GM12878 (cell line): ENCODE data around the gene MMP15. TPM values are rescaled to one million over a fixed set of nuclear protein-coding genes. Genes with fewer than 3 reads are reported as not detected.

Source experiments
- ATAC-seq: fragments of 200-7000 bp; cut with Tn5 transposase; 3 replicates; pipeline ENCODE4 v1.9.1; 2020; ENCODE audit warnings: mild to moderate bottlenecking, moderate library complexity
- BruUV-seq: library from RNA; stranded (reverse); fragments of 400-500 nt; replicated peaks from 2 replicates; lab custom pipeline; 2021; lab: Mats Ljungman, UMichigan
- CTCF ChIA-PET: fragments of 300-600 bp; sonication (Branson Sonifier 250); formaldehyde crosslinking; extraction: SDS; loops from one replicate; lab custom pipeline; 2021; ENCODE audit warnings: inconsistent platforms; lab: Yijun Ruan, JAX
- POLR2A ChIA-PET: fragments of 350-600 bp; formaldehyde crosslinking; extraction: SDS; loops from one replicate; lab custom pipeline; 2021; ENCODE audit warnings: inconsistent platforms; lab: Charles Lee
- RAD21 ChIA-PET: fragments of 300-600 bp; sonication (Branson Sonifier 250); formaldehyde crosslinking; loops from one replicate; lab custom pipeline; 2023; ENCODE audit warnings: antibody characterized with exemption; ENCODE audit not compliant: unreplicated experiment; lab: Charles Lee
- SMC1A ChIA-PET: fragments of 300-600 bp; sonication (Branson Sonifier 250); formaldehyde crosslinking; loops from one replicate; lab custom pipeline; 2023; ENCODE audit not compliant: unreplicated experiment, uncharacterized antibody; lab: Charles Lee
- DNase-seq: peaks from one replicate; pipeline ENCODE4 v3.0.0-alpha.2; 2011; ENCODE audit warnings: low read depth, low spot score
- FAIRE-seq: peaks from 3 replicates; lab custom pipeline; 2011; peaks lifted over from hg19 to GRCh38; lab: Jason Lieb, UNC
- H2AFZ ChIP-seq: 2 replicates; pipeline ENCODE4 v1.6.0; 2011; ENCODE audit warnings: low read depth, low read length, control low read depth; ENCODE audit not compliant: control insufficient read depth
- H3K27ac ChIP-seq: 2 replicates; pipeline ENCODE4 v1.5.1; 2011; ENCODE audit warnings: control low read depth; ENCODE audit not compliant: control insufficient read depth, insufficient read depth
- H3K27me3 ChIP-seq, 2 experiments: replicated peaks in 1 of 2; 2 replicates each; pipeline versions ENCODE4 v1.6.0 to v1.6.1; 2011; ENCODE audit warnings: low read length in 1 of 2; ENCODE audit not compliant: control insufficient read depth in 2 of 2, insufficient read depth in 2 of 2
- H3K36me3 ChIP-seq, 2 experiments: 2 replicates each; pipeline ENCODE4 v1.5.1; 2011; ENCODE audit warnings: low read length in 1 of 2; ENCODE audit not compliant: control insufficient read depth in 2 of 2, insufficient read depth in 2 of 2
- H3K4me1 ChIP-seq: 2 replicates; pipeline ENCODE4 v1.6.1; 2011; ENCODE audit warnings: mild to moderate bottlenecking, low read length, moderate library complexity, mixed read lengths; ENCODE audit not compliant: control insufficient read depth, insufficient read depth
- H3K4me2 ChIP-seq: 2 replicates; pipeline ENCODE4 v1.6.0; 2011; ENCODE audit warnings: control low read depth; ENCODE audit not compliant: control insufficient read depth, insufficient read depth
- H3K4me3 ChIP-seq: fragments of 200-600 bp; sonication (generic); 2 replicates; pipeline ENCODE4 v1.5.1; 2016
- H3K79me2 ChIP-seq: 2 replicates; pipeline ENCODE4 v1.6.0; 2011; ENCODE audit warnings: low read length; ENCODE audit not compliant: control insufficient read depth, insufficient read depth
- H3K9ac ChIP-seq: 2 replicates; pipeline ENCODE4 v1.8.0; 2011; ENCODE audit warnings: low read length, control low read depth, mixed read lengths; ENCODE audit not compliant: control insufficient read depth, insufficient read depth
- H3K9me3 ChIP-seq: replicated peaks from 3 replicates; pipeline ENCODE4 v1.5.1; 2011; ENCODE audit warnings: mild to moderate bottlenecking, low read length; ENCODE audit not compliant: control insufficient read depth, insufficient read depth
- H4K20me1 ChIP-seq: 2 replicates; pipeline ENCODE4 v1.6.0; 2011; ENCODE audit not compliant: control insufficient read depth, insufficient read depth
- ATF3 ChIP-seq: IDR thresholded peaks from 2 replicates; pipeline ENCODE4 v1.6.1; 2011; ENCODE audit warnings: low read depth, mild to moderate bottlenecking, low read length, moderate library complexity, borderline replicate concordance; ENCODE audit errors: extremely low read depth
- CHD1 ChIP-seq: IDR thresholded peaks from 2 replicates; pipeline ENCODE4 v1.6.1; 2012; ENCODE audit warnings: low read depth, low read length, improper control_type of control experiment
- FOXM1 ChIP-seq: IDR thresholded peaks from 2 replicates; pipeline ENCODE4 v1.6.1; 2012; ENCODE audit warnings: low read depth, mild to moderate bottlenecking, inconsistent platforms, low read length, moderate library complexity
- GABPA ChIP-seq: IDR thresholded peaks from 2 replicates; pipeline ENCODE4 v1.6.1; 2014; ENCODE audit warnings: antibody characterized with exemption, low read depth, mild to moderate bottlenecking, inconsistent platforms
- HCFC1 ChIP-seq: fragments of 150-350 bp; IDR thresholded peaks from 2 replicates; pipeline ENCODE4 v1.6.1; 2014; ENCODE audit warnings: low read length
- HDGF ChIP-seq: fragments of 450-650 bp; IDR thresholded peaks from 2 replicates; pipeline ENCODE4 v1.6.1; 2016; ENCODE audit warnings: antibody characterized with exemption
- MLLT1 ChIP-seq: fragments of 450-650 bp; IDR thresholded peaks from 2 replicates; pipeline ENCODE4 v1.6.1; 2016; ENCODE audit warnings: mild to moderate bottlenecking
- MYC ChIP-seq: IDR thresholded peaks from 2 replicates; pipeline ENCODE4 v1.6.1; 2011; ENCODE audit warnings: mild to moderate bottlenecking, low read length, moderate library complexity, inconsistent platforms; ENCODE audit not compliant: insufficient read depth, insufficient replicate concordance, insufficient read length, severe bottlenecking
- NBN ChIP-seq: fragments of 450-650 bp; IDR thresholded peaks from 2 replicates; pipeline ENCODE4 v1.6.1; 2016
- NFYA ChIP-seq: IDR thresholded peaks from 2 replicates; pipeline ENCODE4 v1.6.1; 2011; ENCODE audit warnings: low read depth, mild to moderate bottlenecking, low read length, improper control_type of control experiment, borderline replicate concordance
- POU2F2 ChIP-seq: IDR thresholded peaks from 3 replicates; pipeline ENCODE4 v1.6.1; 2011; ENCODE audit warnings: low read depth, mild to moderate bottlenecking, low read length, borderline replicate concordance
- SKIL ChIP-seq: fragments of 450-650 bp; IDR thresholded peaks from 2 replicates; pipeline ENCODE4 v1.6.1; 2017; ENCODE audit warnings: mild to moderate bottlenecking, low read depth, inconsistent platforms; ENCODE audit not compliant: poor library complexity, severe bottlenecking
- ZBTB4 ChIP-seq: fragments of 450-650 bp; formaldehyde crosslinking; IDR thresholded peaks from 2 replicates; pipeline ENCODE4 v1.4.0; 2022; ENCODE audit warnings: mild to moderate bottlenecking, moderate library complexity
- ZNF274 ChIP-seq: IDR thresholded peaks from one replicate; pipeline ENCODE4 v1.8.0; 2011; ENCODE audit not compliant: insufficient read length, insufficient read depth
- ZZZ3 ChIP-seq: IDR thresholded peaks from 2 replicates; pipeline ENCODE4 v1.6.1; 2011; ENCODE audit warnings: low read depth; ENCODE audit not compliant: control insufficient read depth, insufficient read length
- WGBS: methylation state at CpG from one replicate; pipeline ENCODE4 v1.1.6; 2016; ENCODE audit warnings: low lambda C conversion rate; ENCODE audit not compliant: insufficient replicate concordance, insufficient coverage; ENCODE audit errors: missing lambda C conversion rate; 5-methylcytosine and 5-hydroxymethylcytosine counted together
- in situ Hi-C: fragments of 300-500 bp; cut with MboI; formaldehyde crosslinking; loops from 9 replicates; pipeline ENCODE4 v1.14.3; 2018; ENCODE audit warnings: mixed read lengths
- intact Hi-C: fragments of 100-400 bp; cut with micrococcal nuclease; formaldehyde crosslinking; loops from one replicate; pipeline ENCODE4 v1.14.2; 2022; ENCODE audit not compliant: unreplicated experiment
- polyA plus RNA-seq, 11 experiments: library from polyadenylated mRNA; depleted of rRNA in 4 of 11; unstranded in 6 of 11; stranded (reverse) in 5 of 11; fragments of >200 nt; fragmentation: Nextera tagmentation in 4 of 11; fragmentation: Illumina TruSeq in 1 of 11; extraction: Ambion mirVana in 4 of 11; extraction: Trizol in 1 of 11; gene quantifications; 1 replicate in 1 of 11; 2 replicates in 10 of 11; pipeline versions ENCODE4 v1.2.1 to v1.2.3, GENCODE V29; 2011 to 2016; ENCODE audit warnings: inconsistent platforms in 2 of 11, missing spikeins in 2 of 11, low read depth in 1 of 11
- total RNA-seq, 4 experiments: library from RNA; depleted of rRNA in 3 of 4; stranded (reverse); fragments of >200 nt in 3 of 4; fragmentation: Illumina TruSeq in 1 of 4; extraction: Trizol in 1 of 4; gene quantifications; 2 replicates each; pipeline versions ENCODE4 v1.2.1 to v1.2.3, GENCODE V29; 2013 to 2021

Gene MMP15
- total and polyA plus RNA-seq, 10 of the 15 experiments (the other 5 are each of a cell fraction or from before 2014, with no cell fraction given), result 0.08 to 0.56 (median 0.10) TPM; not detected in 7

- no peak for TF ChIP-seq FOXM1
These were observed 11.4 kb downstream of the MMP15 start (continued) for GRCh38 chr16:58036943-58037342.

- intact Hi-C loops (no loop called here), in situ Hi-C loops (no loop called here)
- no peaks in the 10 kb centered on the region; a peak in 1 of 4 replicates for H3K27me3 ChIP-seq
- CTCF ChIA-PET, result no interaction called here
- no peak overlapping the region for H3K9ac ChIP-seq
- no peak for FAIRE-seq
- H3K4me3 ChIP-seq, result no peak overlapping the region
- no peaks in the 10 kb centered on the region for H3K9me3 ChIP-seq
- BruUV-seq, result no TSS peak
- H3K4me2 ChIP-seq, result no peak overlapping the region
- RAD21 ChIA-PET, result interaction anchor here (1.3 kb wide), 1 partner anchor 65 kb away, joined by 3 read pairs; no protein-coding TSS in a partner anchor
- DNase-seq, result no peak
- SMC1A ChIA-PET, result interaction anchor here (0.6 kb wide), 1 partner anchor 56 kb away, joined by 3 read pairs; no protein-coding TSS in a partner anchor
- H3K4me1 ChIP-seq, result no peaks in the 10 kb centered on the region
- H2AFZ ChIP-seq, result no peak overlapping the region
- H3K79me2 ChIP-seq, result no peaks in the 10 kb centered on the region
- no peaks in the 10 kb centered on the region for H4K20me1 ChIP-seq
- no peak for ATAC-seq
- WGBS, result 67% methylated on average over 16 of the region's 16 CpGs
- POLR2A ChIA-PET, result no interaction called here
- no peak overlapping the region for H3K27ac ChIP-seq
- H3K36me3 ChIP-seq, result no peaks in the 10 kb centered on the region
- TF ChIP-seq ZBTB4 (CRISPR knock-in tag) (no peak), POU2F2 (no peak), SKIL (no peak), HDGF (no peak), MLLT1 (no peak), HCFC1 (no peak), CHD1 (no peak), NBN (no peak), GABPA (no peak), ZZZ3 (no peak), ZNF274 (no peak), NFYA (no peak), ATF3 (no peak), MYC (no peak)
- TF ChIP-seq, all 136 proteins: peak for 0
These were observed 12.0 kb downstream of the MMP15 start for GRCh38 chr16:58037365-58038057.
